Activated effector memory CD4-positive, alpha-beta T cell treated with anti-CD3 and anti-CD28 coated beads, Interleukin-2, amount 50 U/mL, for 16 hours (primary cell): Measurements from ENCODE around the gene ACYP1.

Experiments
- DNase-seq: peaks from one replicate; pipeline ENCODE4 v3.0.0-alpha.2; 2020

The ACYP1 gene

GRCh38 chr14:75040507-75040906, 23.3 kb downstream of the ACYP1 start:
- no peak for DNase-seq

GRCh38 chr14:75032939-75033338, 30.9 kb downstream of the ACYP1 start:
- no peak for DNase-seq

- DNase-seq, result no peak
These were observed 33.7 kb downstream of the ACYP1 start for GRCh38 chr14:75030147-75030546.

- DNase-seq, result no peak
These were observed 37.9 kb downstream of the ACYP1 start for GRCh38 chr14:75025876-75026275.

GRCh38 chr14:75025082-75025481, 38.7 kb downstream of the ACYP1 start:
- DNase-seq, result no peak

GRCh38 chr14:75023108-75023507, 40.7 kb downstream of the ACYP1 start:
- no peak for DNase-seq

GRCh38 chr14:75022655-75023054, 41.2 kb downstream of the ACYP1 start:
- no peak for DNase-seq

- no peak for DNase-seq
These were observed 45.1 kb downstream of the ACYP1 start for GRCh38 chr14:75018694-75019093.

GRCh38 chr14:75016815-75017214, 47.0 kb downstream of the ACYP1 start:
- DNase-seq, result no peak

- no peak for DNase-seq
These were observed 48.3 kb downstream of the ACYP1 start for GRCh38 chr14:75015496-75015895.

GRCh38 chr14:75013290-75013689, 50.5 kb downstream of the ACYP1 start:
- no peak for DNase-seq

- no peak for DNase-seq
These were observed 52.3 kb downstream of the ACYP1 start for GRCh38 chr14:75011356-75011994.

- no peak for DNase-seq
These were observed 53.2 kb downstream of the ACYP1 start for GRCh38 chr14:75010472-75011093.

- no peak for DNase-seq
These were observed 54.6 kb downstream of the ACYP1 start for GRCh38 chr14:75009176-75009575.

- DNase-seq, result no peak
These were observed 58.5 kb downstream of the ACYP1 start for GRCh38 chr14:75005357-75005756.

GRCh38 chr14:75003250-75004027, 60.4 kb downstream of the ACYP1 start:
- DNase-seq, result no peak
